Melanocyte of skin (primary cell): ENCODE data around the gene ABCD4. TPM values are rescaled to one million over a fixed set of nuclear protein-coding genes. Genes with fewer than 3 reads are reported as not detected.

Experiments used
- total RNA-seq, 2 donors: library from RNA; depleted of rRNA; stranded (reverse); fragments of >200 nt; gene quantifications; 2 replicates each; pipeline ENCODE4 v1.2.3, GENCODE V29; 2012

ABCD4 gene
- total RNA-seq, result 10 to 100 TPM; 30.3 to 38.3 TPM

DNA sequence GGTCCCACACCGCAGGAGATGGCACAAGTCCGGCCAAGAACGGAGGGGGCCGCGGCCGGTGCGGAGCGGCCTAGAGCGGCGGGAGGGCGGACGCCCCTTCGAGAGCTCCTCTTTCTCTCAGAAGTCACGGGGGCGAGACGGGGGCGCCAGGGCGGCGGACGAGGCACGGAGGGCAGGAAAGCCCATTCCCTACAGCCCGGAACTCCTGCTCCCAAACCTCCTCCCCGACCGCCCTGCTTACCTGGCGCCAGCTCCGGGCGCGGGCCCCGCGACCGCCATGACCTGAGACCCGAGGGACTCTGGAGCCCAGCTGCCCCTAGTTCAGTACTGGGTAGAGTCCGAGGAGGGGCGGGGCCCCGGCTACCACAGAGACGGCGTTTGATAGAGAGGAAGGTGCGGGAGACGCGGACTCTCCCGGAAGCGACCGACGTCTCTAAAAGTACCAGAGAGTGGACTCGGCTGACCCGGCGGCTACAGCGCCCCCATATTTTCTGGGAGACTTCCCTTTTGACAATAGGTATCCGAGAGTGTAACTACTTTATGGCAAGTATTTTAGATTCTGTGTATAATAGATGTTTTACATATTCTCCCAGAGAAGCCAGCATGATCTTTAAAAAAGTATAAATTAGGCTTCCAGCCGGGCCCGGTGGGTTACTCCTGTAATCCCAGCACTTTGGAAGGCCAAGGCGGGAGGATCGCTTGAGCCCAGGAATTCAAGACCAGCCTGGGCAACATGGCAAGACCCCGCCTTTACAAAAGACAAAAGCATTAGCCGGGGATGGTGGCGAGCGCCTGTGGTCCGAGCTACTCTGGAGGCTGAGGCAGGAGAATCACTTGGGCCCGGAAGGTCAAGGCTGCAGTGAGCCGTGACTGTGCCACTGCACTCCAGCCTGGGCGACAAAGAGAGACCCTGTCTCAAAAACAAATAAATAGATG lies at the start of gene ABCD4:
TSS of gene ABCD4 (minus strand) at position 301 of the 936 bp plus-strand sequence. CDS start at position 279, 22 bp downstream.

GRCh38 chr14:74348241-74348734 lies 45.6 kb upstream of the ABCD4 start, which contains the start of gene VRTN:
VRTN (plus strand) TSS chr14:74348471; CDS start chr14:74356784, 8,313 bp downstream.

DNA sequence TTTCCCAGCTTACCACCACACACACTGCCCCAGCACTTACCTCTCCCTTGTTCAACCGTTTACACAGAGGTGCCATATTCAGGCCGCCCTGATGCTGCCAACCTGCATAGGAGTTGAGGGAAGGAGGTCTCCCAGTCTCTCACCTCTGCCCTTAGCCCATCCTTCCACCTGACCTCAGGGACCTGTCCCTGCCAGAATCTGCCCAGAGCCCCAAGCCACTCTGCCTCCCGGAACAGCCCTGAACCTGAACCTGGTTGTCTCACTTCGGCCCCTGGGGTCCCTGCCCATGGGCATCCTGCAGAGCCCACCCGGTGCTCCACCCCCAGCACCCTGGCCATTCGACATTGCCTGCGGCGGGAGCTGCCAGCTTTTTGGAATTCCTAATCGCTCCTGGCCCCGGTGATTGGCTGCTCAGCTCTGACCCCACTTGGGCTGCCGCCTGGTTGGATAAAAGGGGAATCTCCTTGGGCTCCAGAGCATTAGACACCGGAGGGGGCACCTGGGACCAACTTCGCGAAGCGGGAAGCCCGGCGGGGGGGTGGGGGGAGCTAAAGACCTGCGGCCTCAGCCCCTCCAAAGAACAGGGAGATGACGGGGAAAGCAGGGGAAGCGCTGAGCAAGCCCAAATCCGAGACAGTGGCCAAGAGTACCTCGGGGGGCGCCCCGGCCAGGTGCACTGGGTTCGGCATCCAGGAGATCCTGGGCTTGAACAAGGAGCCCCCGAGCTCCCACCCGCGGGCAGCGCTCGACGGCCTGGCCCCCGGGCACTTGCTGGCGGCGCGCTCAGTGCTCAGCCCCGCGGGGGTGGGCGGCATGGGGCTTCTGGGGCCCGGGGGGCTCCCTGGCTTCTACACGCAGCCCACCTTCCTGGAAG lies 63.5 kb downstream of the ABCD4 start, which contains the start of gene VSX2:
TSS of gene VSX2 (plus strand) at position 476 of the 874 bp plus-strand sequence. CDS start at position 589, 113 bp downstream.

Other genes with a start within 250 kb of the ABCD4 start
- 10 to 100 TPM; 11.3 to 19.3 TPM for gene ALDH6A1, start 218.5 kb downstream of the ABCD4 start, total RNA-seq
- 10 to 100 TPM in 1 of 2 donors, 1 to 10 TPM in 1; 10.0 to 14.7 TPM for gene LIN52, start 218.0 kb downstream of the ABCD4 start, total RNA-seq
- gene VSX2, start 63.5 kb downstream of the ABCD4 start, total RNA-seq, result not detected
- not detected for gene VRTN, start 45.5 kb upstream of the ABCD4 start, total RNA-seq
- not detected for gene SYNDIG1L, start 123.3 kb upstream of the ABCD4 start, total RNA-seq
- 100 to 1,000 TPM; 197 to 224 TPM for gene NPC2, start 190.4 kb upstream of the ABCD4 start, total RNA-seq
- gene ISCA2, start 190.8 kb upstream of the ABCD4 start, total RNA-seq, result 10 to 100 TPM; 14.8 to 36.3 TPM